Astrocyte (in vitro differentiated cells and primary cell): Measurements from ENCODE around the gene HTR1D. TPM values are rescaled to one million over a fixed set of nuclear protein-coding genes. Genes with fewer than 3 reads are reported as not detected.
A peak's percentile ranks its signal among the peaks of the same experiment; 100 is the strongest.

ENCODE experiments used
- DNase-seq: peaks from one replicate; pipeline ENCODE4 v3.0.0-alpha.2; 2010; ENCODE audit warnings: low read depth
- FAIRE-seq: peaks from 2 replicates; lab custom pipeline; 2011; peaks lifted over from hg19 to GRCh38; lab: Jason Lieb, UNC
- H2AFZ ChIP-seq: 2 replicates; pipeline ENCODE4 v1.6.0; 2012; ENCODE audit warnings: low read depth, low read length, inconsistent platforms
- H3K27ac ChIP-seq: 2 replicates; pipeline ENCODE4 v1.5.1; 2011; ENCODE audit warnings: low read depth, low read length, inconsistent platforms
- H3K27me3 ChIP-seq: 2 replicates; pipeline ENCODE4 v1.6.0; 2011; ENCODE audit warnings: low read length, inconsistent platforms; ENCODE audit not compliant: insufficient read depth
- H3K36me3 ChIP-seq: 2 replicates; pipeline ENCODE4 v1.5.1; 2011; ENCODE audit warnings: low read length, inconsistent platforms; ENCODE audit not compliant: insufficient read depth
- H3K4me1 ChIP-seq: 2 replicates; pipeline ENCODE4 v1.5.1; 2011; ENCODE audit warnings: low read length, inconsistent platforms; ENCODE audit not compliant: insufficient read depth
- H3K4me2 ChIP-seq: 2 replicates; pipeline ENCODE4 v1.6.0; 2012; ENCODE audit warnings: low read length, inconsistent platforms
- H3K4me3 ChIP-seq: 2 replicates; pipeline ENCODE4 v1.5.1; 2011; ENCODE audit warnings: low read depth, mild to moderate bottlenecking, low read length, inconsistent platforms; ENCODE audit not compliant: insufficient read depth
- H3K79me2 ChIP-seq: 2 replicates; pipeline ENCODE4 v1.6.0; 2012; ENCODE audit warnings: mild to moderate bottlenecking, low read length, inconsistent platforms; ENCODE audit not compliant: insufficient read depth
- H3K9ac ChIP-seq: 2 replicates; pipeline ENCODE4 v1.6.0; 2012; ENCODE audit warnings: mild to moderate bottlenecking, low read length, inconsistent platforms
- H3K9me3 ChIP-seq: 2 replicates; pipeline ENCODE4 v1.5.1; 2012; ENCODE audit warnings: low read depth, mild to moderate bottlenecking, low read length, inconsistent platforms; ENCODE audit not compliant: insufficient read depth
- H4K20me1 ChIP-seq: 2 replicates; pipeline ENCODE4 v1.6.0; 2012; ENCODE audit warnings: low read length, inconsistent platforms; ENCODE audit not compliant: insufficient read depth
- H3K27ac Mint-ChIP-seq: one replicate; pipeline ENCODE4 v1.8.0; 2021; ENCODE audit warnings: mild to moderate bottlenecking, mixed read lengths; ENCODE audit not compliant: unreplicated experiment
- H3K27me3 Mint-ChIP-seq: one replicate; pipeline ENCODE4 v1.8.0; 2021; ENCODE audit warnings: low read depth, mixed read lengths; ENCODE audit not compliant: unreplicated experiment
- H3K36me3 Mint-ChIP-seq: one replicate; pipeline ENCODE4 v1.8.0; 2021; ENCODE audit warnings: low read depth, mixed read lengths; ENCODE audit not compliant: unreplicated experiment
- H3K4me1 Mint-ChIP-seq: one replicate; pipeline ENCODE4 v1.8.0; 2021; ENCODE audit warnings: low read depth, mixed read lengths; ENCODE audit not compliant: unreplicated experiment
- H3K4me3 Mint-ChIP-seq: one replicate; pipeline ENCODE4 v1.8.0; 2021; ENCODE audit warnings: mild to moderate bottlenecking, moderate library complexity, mixed read lengths; ENCODE audit not compliant: unreplicated experiment
- H3K9me3 Mint-ChIP-seq: one replicate; pipeline ENCODE4 v1.8.0; 2021; ENCODE audit warnings: mild to moderate bottlenecking, mixed read lengths; ENCODE audit not compliant: unreplicated experiment
- CTCF ChIP-seq: IDR thresholded peaks from 2 replicates; pipeline ENCODE4 v1.5.1; 2011; ENCODE audit warnings: low read depth, mild to moderate bottlenecking, inconsistent platforms, low read length, moderate library complexity; ENCODE audit not compliant: insufficient read depth
- EZH2 ChIP-seq: IDR thresholded peaks from 2 replicates; pipeline ENCODE4 v1.6.1; 2012; ENCODE audit warnings: mild to moderate bottlenecking, low read length, inconsistent platforms; ENCODE audit not compliant: insufficient read depth
- total RNA-seq: library from RNA; stranded (reverse); gene quantifications from 2 replicates; pipeline ENCODE4 v1.2.1, GENCODE V29; 2021

HTR1D gene
- total RNA-seq, 1 donor from 2014 or later, result 3.3 TPM

- Mint-ChIP-seq H3K27ac (peak overlapping the region; percentile 3), H3K9me3 (no peaks in the 10 kb centered on the region), H3K36me3 (peaks cover 3% of the 10 kb centered on the region), H3K4me3 (no peak overlapping the region), H3K4me1 (peaks cover 19% of the 10 kb centered on the region), H3K27me3 (no peaks in the 10 kb centered on the region)
- Histone ChIP-seq H3K36me3 (no peaks in the 10 kb centered on the region), H3K27me3 (no peaks in the 10 kb centered on the region), H2AFZ (no peak overlapping the region), H4K20me1 (peaks cover 99% of the 10 kb centered on the region), H3K4me1 (no peaks in the 10 kb centered on the region), H3K9ac (no peak overlapping the region), H3K4me3 (no peak overlapping the region), H3K27ac (no peak overlapping the region), H3K4me2 (no peak overlapping the region), H3K79me2 (peaks cover 98% of the 10 kb centered on the region), H3K9me3 (no peaks in the 10 kb centered on the region)
- peak; percentile 72 for DNase-seq
- TF ChIP-seq CTCF (no peak), EZH2 (no peak)
- no peak for FAIRE-seq
Observed at GRCh38 chr1:23152966-23153684, 64.2 kb downstream of the HTR1D start.

DNA sequence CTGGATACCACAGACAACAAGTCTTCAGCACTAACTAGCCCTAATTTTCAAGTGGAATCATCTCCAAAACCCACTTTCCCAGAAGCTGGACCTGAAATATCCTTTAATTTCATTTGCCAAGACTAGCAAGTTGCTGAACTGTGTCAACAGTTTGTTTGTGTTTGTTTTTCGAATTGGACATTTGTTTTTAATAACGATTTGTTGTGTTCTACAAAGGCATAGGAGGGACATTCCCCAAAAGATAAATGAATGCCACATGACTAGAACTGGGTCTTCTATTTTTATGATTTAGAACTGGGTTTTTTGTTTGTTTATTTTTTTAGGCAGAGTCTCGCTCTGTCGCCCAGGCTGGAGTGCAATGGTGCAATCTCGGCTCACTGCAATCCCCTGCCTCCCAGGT is 66.6 kb downstream of the HTR1D start:
- H3K9me3 ChIP-seq, result no peaks in the 10 kb centered on the region
- Mint-ChIP-seq H3K27ac (no peak overlapping the region), H3K27me3 (no peaks in the 10 kb centered on the region), H3K4me3 (no peak overlapping the region), H3K4me1 (peaks cover 22% of the 10 kb centered on the region), H3K36me3 (peaks cover 3% of the 10 kb centered on the region), H3K9me3 (no peaks in the 10 kb centered on the region)
- no peak for TF ChIP-seq EZH2
- TF ChIP-seq CTCF, result no peak
- no peak overlapping the region for H3K4me3 ChIP-seq
- H2AFZ ChIP-seq, result no peak overlapping the region
- H3K27me3 ChIP-seq, result no peaks in the 10 kb centered on the region
- no peaks in the 10 kb centered on the region for H3K4me1 ChIP-seq
- no peak for FAIRE-seq
- no peak for DNase-seq
- no peak overlapping the region for H3K9ac ChIP-seq
- no peaks in the 10 kb centered on the region for H3K36me3 ChIP-seq
- H3K27ac ChIP-seq, result no peak overlapping the region
- H3K4me2 ChIP-seq, result no peak overlapping the region
- H3K79me2 ChIP-seq, result peaks cover 96% of the 10 kb centered on the region
- peaks cover 95% of the 10 kb centered on the region for H4K20me1 ChIP-seq

GRCh38 chr1:23150125-23150524 is 67.2 kb downstream of the HTR1D start:
- Histone ChIP-seq H3K36me3 (no peaks in the 10 kb centered on the region), H3K4me2 (no peak overlapping the region), H3K27me3 (no peaks in the 10 kb centered on the region), H3K4me3 (no peak overlapping the region), H3K79me2 (peaks cover 96% of the 10 kb centered on the region), H3K9ac (no peak overlapping the region), H2AFZ (no peak overlapping the region), H3K9me3 (no peaks in the 10 kb centered on the region), H3K4me1 (no peaks in the 10 kb centered on the region), H3K27ac (no peak overlapping the region), H4K20me1 (peaks cover 95% of the 10 kb centered on the region)
- peaks cover 3% of the 10 kb centered on the region for H3K36me3 Mint-ChIP-seq
- H3K27me3 Mint-ChIP-seq, result no peaks in the 10 kb centered on the region
- no peak for TF ChIP-seq EZH2
- TF ChIP-seq CTCF, result no peak
- no peak overlapping the region for H3K27ac Mint-ChIP-seq
- peaks cover 22% of the 10 kb centered on the region for H3K4me1 Mint-ChIP-seq
- no peak for DNase-seq
- no peak overlapping the region for H3K4me3 Mint-ChIP-seq
- no peaks in the 10 kb centered on the region for H3K9me3 Mint-ChIP-seq
- no peak for FAIRE-seq
